Measurements from ENCODE around the gene FAT3. TPM values are rescaled to one million over a fixed set of nuclear protein-coding genes. Genes with fewer than 3 reads are reported as not detected.

FAT3 gene
- total RNA-seq, 4 donors from 2014 or later: 0.11 to 2.0 (median 0.18) TPM

DNA sequence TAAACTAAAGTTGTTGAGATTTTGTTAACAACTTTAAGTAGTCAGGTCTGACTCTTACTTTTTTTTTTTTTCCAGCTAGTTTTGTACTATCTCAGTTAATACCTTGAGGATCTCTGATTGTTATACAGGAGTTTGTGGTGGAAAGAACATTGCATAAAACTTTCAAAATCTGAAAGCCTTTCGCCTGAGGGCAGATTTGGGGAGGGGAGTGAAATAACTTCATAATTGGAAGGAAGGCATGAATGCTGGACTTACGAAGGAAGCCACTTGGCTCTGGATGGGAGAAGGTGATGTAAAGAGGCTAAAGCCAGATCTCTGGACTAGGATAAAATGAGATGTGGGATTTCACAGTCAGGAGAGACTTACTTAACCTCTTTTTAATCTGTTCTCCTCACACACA is 18.2 kb upstream of the FAT3 start:
- no peak for DNase-seq
- WGBS, 2 donors: 89 to 93% methylated on average over 2 of the region's 2 CpGs
- intact Hi-C loops (cut with DNase I): no loop called here
- Histone ChIP-seq H3K36me3 (no peaks in the 10 kb centered on the region), H3K4me3 (replicated peaks in 1 of 3) (no peak overlapping the region), H3K27ac (no peak overlapping the region), H3K4me1 (no peaks in the 10 kb centered on the region), H3K9me3 (no peaks in the 10 kb centered on the region), H3K27me3 (no peaks in the 10 kb centered on the region)
- TF ChIP-seq CTCF (IDR thresholded peaks at IDR 0.05): no peak
- TF ChIP-seq POLR2A (IDR thresholded peaks at IDR 0.05): no peak

DNA sequence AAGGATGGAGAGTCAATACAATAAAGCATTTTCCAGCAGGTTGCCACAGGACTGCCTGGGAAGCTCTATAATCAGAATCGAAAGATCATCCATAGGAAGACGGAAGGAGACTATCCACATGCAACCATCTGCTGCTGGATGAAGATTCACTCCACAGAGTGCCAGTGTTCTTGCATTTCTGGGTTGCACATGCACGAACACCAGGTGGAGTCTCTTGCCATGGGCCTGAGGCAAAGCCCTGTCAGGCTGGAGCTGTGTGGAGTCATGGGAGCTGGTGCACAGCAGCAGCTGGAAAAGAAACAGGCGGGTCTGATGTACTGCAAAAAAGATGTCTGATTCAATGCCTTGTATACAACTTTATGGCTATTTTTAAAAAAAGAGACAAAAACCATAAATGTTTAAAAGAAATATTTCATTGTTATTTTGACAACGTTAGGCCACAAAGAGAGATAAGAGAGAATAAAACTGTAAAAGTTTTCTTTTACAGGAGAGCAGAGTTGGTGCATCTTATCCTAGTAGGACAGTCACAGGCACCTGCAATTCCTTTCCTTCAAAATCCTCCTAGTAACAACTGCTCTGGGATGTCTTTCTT is 12.9 kb upstream of the FAT3 start:
- no peak for TF ChIP-seq POLR2A (IDR thresholded peaks at IDR 0.05)
- TF ChIP-seq CTCF (IDR thresholded peaks at IDR 0.05): no peak
- Histone ChIP-seq H3K27ac (no peak overlapping the region), H3K36me3 (no peaks in the 10 kb centered on the region), H3K4me1 (no peaks in the 10 kb centered on the region), H3K9me3 (no peaks in the 10 kb centered on the region), H3K27me3 (no peaks in the 10 kb centered on the region), H3K4me3 (replicated peaks in 1 of 3) (no peak overlapping the region)
- DNase-seq: no peak
- 78 to 79% methylated on average over 5 of the region's 5 CpGs for WGBS, 2 donors
- intact Hi-C loops (cut with DNase I): no loop called here

GRCh38 chr11:92212530-92212929 is 12.1 kb upstream of the FAT3 start:
- Histone ChIP-seq H3K4me1 (no peaks in the 10 kb centered on the region), H3K4me3 (replicated peaks in 1 of 3) (no peak overlapping the region), H3K9me3 (no peaks in the 10 kb centered on the region), H3K27ac (no peak overlapping the region), H3K27me3 (no peaks in the 10 kb centered on the region), H3K36me3 (no peaks in the 10 kb centered on the region)
- no peak for DNase-seq
- WGBS, 2 donors: 30 to 31% methylated on average over 1 of the region's 1 CpG
- intact Hi-C loops (cut with DNase I): no loop called here
- TF ChIP-seq CTCF (IDR thresholded peaks at IDR 0.05) (no peak), POLR2A (IDR thresholded peaks at IDR 0.05) (no peak)

- Histone ChIP-seq H3K4me3 (replicated peaks in 1 of 3) (no peak overlapping the region), H3K36me3 (no peaks in the 10 kb centered on the region), H3K9me3 (no peaks in the 10 kb centered on the region), H3K27me3 (no peaks in the 10 kb centered on the region), H3K27ac (no peak overlapping the region), H3K4me1 (no peaks in the 10 kb centered on the region)
- no peak for DNase-seq
- whole genome bisulfite sequencing, 2 donors: 65 to 71% methylated on average over 3 of the region's 3 CpGs
- TF ChIP-seq POLR2A (IDR thresholded peaks at IDR 0.05) (no peak), CTCF (IDR thresholded peaks at IDR 0.05) (no peak)
- intact Hi-C loops (cut with DNase I): no loop called here
These were observed 7.8 kb upstream of the FAT3 start for GRCh38 chr11:92216789-92217188.

DNA sequence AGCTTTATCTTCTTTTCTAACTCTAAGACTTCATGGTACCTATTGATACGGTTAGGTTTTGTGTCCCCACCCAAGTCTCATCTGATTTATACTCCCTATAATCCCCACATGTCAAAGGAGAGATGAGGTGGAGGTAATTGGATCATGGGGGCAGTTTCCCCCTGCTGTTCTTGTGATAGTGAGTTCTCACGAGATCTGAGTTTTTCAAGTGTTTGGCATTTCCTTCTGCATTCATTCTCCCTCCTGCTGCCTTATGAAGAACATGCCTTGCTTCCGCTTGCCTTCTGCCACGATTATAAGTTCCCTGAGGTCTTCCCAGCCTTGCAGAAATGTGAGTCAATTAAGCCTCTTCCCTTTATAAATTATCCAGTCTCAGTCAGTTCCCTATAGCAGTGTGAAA is 5.1 kb upstream of the FAT3 start:
- intact Hi-C loops (cut with DNase I): no loop called here
- Histone ChIP-seq H3K4me1 (peaks cover 0 to under 1% of the 10 kb centered on the region in 2 donors), H3K36me3 (no peaks in the 10 kb centered on the region), H3K27me3 (no peaks in the 10 kb centered on the region), H3K9me3 (no peaks in the 10 kb centered on the region), H3K4me3 (replicated peaks in 1 of 3) (no peak overlapping the region), H3K27ac (no peak overlapping the region)
- TF ChIP-seq CTCF (IDR thresholded peaks at IDR 0.05): no peak
- TF ChIP-seq POLR2A (IDR thresholded peaks at IDR 0.05): no peak
- no peak for DNase-seq
- 64 to 65% methylated on average over 4 of the region's 4 CpGs for WGBS, 2 donors

Data from thyroid gland (tissue), 4 donors.